ENCODE data around the gene MYO7A. TPM values are rescaled to one million over a fixed set of nuclear protein-coding genes. Genes with fewer than 3 reads are reported as not detected.

Gene MYO7A
- total and polyA plus RNA-seq, 2 of the 4 experiments (the other 2 are of a cell fraction) = 0.02 TPM; not detected in 1

DNA sequence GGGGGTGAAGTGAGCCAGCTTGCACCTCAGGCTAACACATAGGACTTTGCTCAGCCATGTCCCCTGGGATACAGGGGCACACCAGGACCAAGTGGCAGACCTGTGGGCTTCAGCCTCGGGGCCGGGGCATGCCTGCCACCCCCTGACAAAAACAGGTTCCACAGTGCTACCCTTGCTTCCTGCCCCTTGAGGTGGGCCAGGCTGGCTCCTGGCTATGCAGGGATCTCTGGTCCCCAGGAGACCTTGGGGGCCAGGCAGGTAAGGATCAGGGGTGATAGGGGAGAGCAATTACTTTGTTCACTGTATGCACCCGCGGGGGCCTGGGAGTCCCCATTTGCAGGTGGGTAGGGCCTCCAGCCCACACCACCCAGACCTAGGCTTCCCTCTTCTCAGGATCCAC is 2.4 kb upstream of the MYO7A start:
- in situ Hi-C loops (cut with MboI; ENCODE audit: low sequenced_read_pairs) = loop anchor here (5.0 to 10.0 kb wide), 2 partner anchors 59 to 422 kb away; no protein-coding TSS in a partner anchor
- WGBS, 2 experiments (ENCODE audit: extremely low coverage in 2 of 2, insufficient read length in 1 of 2) = 100% methylated on average over 1 of the region's 4 CpGs; no CpG with 5 or more reads in 1 of the 2 experiments
- no peak overlapping the region for H4K5ac ChIP-seq (ENCODE audit: low read depth, low read length)
- H3K9me3 ChIP-seq (ENCODE audit: control insufficient read depth, insufficient read depth, low read length) = no peaks in the 10 kb centered on the region
- no peak overlapping the region for H3K4ac ChIP-seq (ENCODE audit: low read depth, low read length)
- dilution Hi-C loops (cut with HindIII; ENCODE audit: low sequenced_read_pairs, unreplicated experiment) = no loop called here
- H2BK15ac ChIP-seq (ENCODE audit: low read depth, low read length) = no peak overlapping the region
- H3K36me3 ChIP-seq (ENCODE audit: control insufficient read depth, insufficient read depth, low read length) = peaks cover 14% of the 10 kb centered on the region; the same call in 1 of the 2 replicates
- H2BK120ac ChIP-seq (ENCODE audit: low read depth, low read length) = no peak overlapping the region
- no peak overlapping the region for H3K4me2 ChIP-seq (ENCODE audit: low read depth, low read length)
- intact Hi-C loops (cut with micrococcal nuclease) = no loop called here
- POLR2A ChIA-PET (ENCODE audit: unreplicated experiment) = no interaction called here
- no peak overlapping the region for H3K27ac ChIP-seq (ENCODE audit: insufficient read depth, low read length)
- no peak overlapping the region for H3K23ac ChIP-seq (ENCODE audit: low read depth, low read length)
- no peaks in the 10 kb centered on the region for H3K27me3 ChIP-seq (ENCODE audit: control insufficient read depth, insufficient read depth, low read length)
- no peak overlapping the region for H3K14ac ChIP-seq (replicated peaks; ENCODE audit: low read depth, low read length)
- peaks cover 6% of the 10 kb centered on the region; the same call in 1 of the 2 replicates for H3K4me1 ChIP-seq (ENCODE audit: control insufficient read depth, insufficient read depth, low read length)
- TF ChIP-seq MAFK (IDR thresholded peaks at IDR 0.05; ENCODE audit: low read depth, low read length) = no peak
- no peak for TF ChIP-seq RFX5 (IDR thresholded peaks at IDR 0.05; ENCODE audit: low read depth, low read length)
- TF ChIP-seq RAD21 (IDR thresholded peaks at IDR 0.05; ENCODE audit: low read length) = no peak
- TF ChIP-seq SMC3 (IDR thresholded peaks at IDR 0.05; ENCODE audit: low read depth, low read length) = no peak
- no peaks in the 10 kb centered on the region for H3K9me1 ChIP-seq (ENCODE audit: insufficient read depth, low read length)
- no TSS peak for BruUV-seq (replicated peaks)
- H2AK9ac ChIP-seq (replicated peaks; ENCODE audit: low read depth, low read length, poor library complexity) = no peak overlapping the region
- H4K8ac ChIP-seq (ENCODE audit: low read depth in 2 of 2, low read length in 2 of 2) = no peak overlapping the region
- DNase-seq = no peak
- CTCF ChIA-PET = no interaction called here
- no peak overlapping the region for H4K91ac ChIP-seq (ENCODE audit: insufficient read depth, low read depth, low read length)
- no peak overlapping the region for H3K9ac ChIP-seq (ENCODE audit: low read depth, low read length)
- H3K4me3 ChIP-seq (ENCODE audit: insufficient read depth, low read depth, low read length) = no peak overlapping the region
- no peak overlapping the region for H2BK5ac ChIP-seq (ENCODE audit: low read depth, low read length, poor library complexity, severe bottlenecking)
- no peaks in the 10 kb centered on the region for H4K20me1 ChIP-seq (ENCODE audit: insufficient read depth, low read length)
- H2AFZ ChIP-seq (replicated peaks; ENCODE audit: low read length, poor library complexity) = no peak overlapping the region
- H3K56ac ChIP-seq (ENCODE audit: extremely low read depth, insufficient read depth, low read length) = no peak overlapping the region
- ATAC-seq (ENCODE audit: low read depth) = no peak
- no peak overlapping the region for H2AK5ac ChIP-seq (ENCODE audit: low read depth, low read length)
- H3K18ac ChIP-seq (ENCODE audit: low read depth, low read length) = no peak overlapping the region
- no peak overlapping the region for H2BK20ac ChIP-seq (ENCODE audit: low read depth, low read length)
- H3K79me1 ChIP-seq (ENCODE audit: low read depth in 1 of 2, low read length in 2 of 2) = no peaks in the 10 kb centered on the region
